Lower lobe of right lung (tissue), 2 donors: ENCODE results near the gene MRGPRD. TPM values are rescaled to one million over a fixed set of nuclear protein-coding genes. Genes with fewer than 3 reads are reported as not detected.

Source experiments
- ATAC-seq, 2 donors: fragments of 200-7000 bp; cut with Tn5 transposase; one replicate each; pipeline ENCODE4 v1.9.1; 2020 to 2022; ENCODE audit warnings: mild to moderate bottlenecking in 2 of 2, moderate library complexity in 2 of 2
- DNase-seq: peaks from one replicate; pipeline ENCODE4 v3.0.0-alpha.2; 2020
- H3K27ac ChIP-seq: fragments of 200-600 bp; one replicate; pipeline ENCODE4 v1.8.0; 2022
- H3K27me3 ChIP-seq: fragments of 200-600 bp; one replicate; pipeline ENCODE4 v1.8.0; 2022; ENCODE audit warnings: low read depth
- H3K36me3 ChIP-seq: fragments of 200-600 bp; one replicate; pipeline ENCODE4 v1.8.0; 2022; ENCODE audit warnings: mild to moderate bottlenecking
- H3K4me1 ChIP-seq: fragments of 200-600 bp; one replicate; pipeline ENCODE4 v1.8.0; 2022
- H3K4me3 ChIP-seq: fragments of 200-600 bp; one replicate; pipeline ENCODE4 v1.8.0; 2022; ENCODE audit warnings: mild to moderate bottlenecking
- H3K9me3 ChIP-seq: fragments of 200-600 bp; one replicate; pipeline ENCODE4 v1.8.0; 2022
- intact Hi-C: fragments of 100-400 bp; cut with DNase I; formaldehyde crosslinking; loops from one replicate; pipeline ENCODE4 v1.11.0; 2022
- total RNA-seq: library from RNA; stranded (reverse); fragmentation: NEBNext Ultra II Directional; extraction: Animal tissue kit (Norgen Biotek cat#: 25700); gene quantifications from one replicate; pipeline ENCODE4 v1.2.1, GENCODE V29; 2021
- TF ChIP-seq, protein P1 (sequence below): fragments of 200-600 bp; IDR thresholded peaks from one replicate; pipeline ENCODE4 v1.8.0; 2022; ENCODE audit warnings: antibody characterized with exemption, mild to moderate bottlenecking
- donor health status: DM: no; HTN: yes; CAD: no; lungs with severe emphysema.

MRGPRD gene
- total RNA-seq, 1 donor from 2014 or later, result not detected

GRCh38 chr11:69004411-69005182 is 23.8 kb upstream of the MRGPRD start:
- TF ChIP-seq, protein P1, sequence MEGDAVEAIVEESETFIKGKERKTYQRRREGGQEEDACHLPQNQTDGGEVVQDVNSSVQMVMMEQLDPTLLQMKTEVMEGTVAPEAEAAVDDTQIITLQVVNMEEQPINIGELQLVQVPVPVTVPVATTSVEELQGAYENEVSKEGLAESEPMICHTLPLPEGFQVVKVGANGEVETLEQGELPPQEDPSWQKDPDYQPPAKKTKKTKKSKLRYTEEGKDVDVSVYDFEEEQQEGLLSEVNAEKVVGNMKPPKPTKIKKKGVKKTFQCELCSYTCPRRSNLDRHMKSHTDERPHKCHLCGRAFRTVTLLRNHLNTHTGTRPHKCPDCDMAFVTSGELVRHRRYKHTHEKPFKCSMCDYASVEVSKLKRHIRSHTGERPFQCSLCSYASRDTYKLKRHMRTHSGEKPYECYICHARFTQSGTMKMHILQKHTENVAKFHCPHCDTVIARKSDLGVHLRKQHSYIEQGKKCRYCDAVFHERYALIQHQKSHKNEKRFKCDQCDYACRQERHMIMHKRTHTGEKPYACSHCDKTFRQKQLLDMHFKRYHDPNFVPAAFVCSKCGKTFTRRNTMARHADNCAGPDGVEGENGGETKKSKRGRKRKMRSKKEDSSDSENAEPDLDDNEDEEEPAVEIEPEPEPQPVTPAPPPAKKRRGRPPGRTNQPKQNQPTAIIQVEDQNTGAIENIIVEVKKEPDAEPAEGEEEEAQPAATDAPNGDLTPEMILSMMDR, result no peak
- Histone ChIP-seq H3K9me3 (no peaks in the 10 kb centered on the region), H3K27me3 (peaks cover 14% of the 10 kb centered on the region), H3K36me3 (peaks cover 21% of the 10 kb centered on the region), H3K4me1 (peaks cover 24% of the 10 kb centered on the region), H3K27ac (no peak overlapping the region), H3K4me3 (no peak overlapping the region)
- DNase-seq (no peak), ATAC-seq (no peak)
- intact Hi-C loops, result no loop called here

GRCh38 chr11:69003866-69004367 is 23.1 kb upstream of the MRGPRD start:
- Histone ChIP-seq H3K36me3 (peaks cover 21% of the 10 kb centered on the region), H3K4me1 (peaks cover 17% of the 10 kb centered on the region), H3K9me3 (no peaks in the 10 kb centered on the region), H3K27ac (no peak overlapping the region), H3K27me3 (peaks cover 11% of the 10 kb centered on the region), H3K4me3 (no peak overlapping the region)
- no peak for ATAC-seq
- no peak for DNase-seq
- intact Hi-C loops, result no loop called here
- TF ChIP-seq, protein P1, result no peak

DNA sequence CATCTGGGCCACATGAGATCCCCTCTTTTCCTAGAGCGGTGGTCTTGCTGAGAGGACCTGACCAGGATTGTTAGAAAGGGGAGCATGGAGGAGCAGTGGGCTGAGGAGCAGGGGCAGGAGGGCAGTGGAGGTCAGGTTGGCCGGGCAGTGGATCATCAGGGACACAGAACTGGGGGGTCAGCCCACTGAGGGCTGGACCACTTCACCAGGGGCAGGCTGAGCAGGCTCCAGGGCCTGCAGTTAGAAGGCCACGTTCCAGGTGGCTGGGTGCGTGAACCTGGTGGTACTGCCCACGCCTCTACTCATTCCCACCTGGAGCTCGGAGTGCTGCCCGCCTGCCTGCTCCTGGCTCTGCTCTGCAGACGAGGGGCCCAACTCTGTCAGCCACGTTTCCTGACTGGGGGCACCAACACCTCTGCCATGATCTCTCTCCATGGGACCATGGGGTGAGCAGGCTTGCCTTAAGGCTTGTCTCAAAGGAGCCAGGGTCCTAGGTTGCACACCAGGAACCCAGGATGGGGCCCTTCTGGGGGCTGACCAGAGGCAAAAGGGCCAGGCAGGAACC is 22.6 kb upstream of the MRGPRD start:
- intact Hi-C loops, result no loop called here
- no peak overlapping the region for H3K27ac ChIP-seq
- peaks cover 17% of the 10 kb centered on the region for H3K4me1 ChIP-seq

DNA sequence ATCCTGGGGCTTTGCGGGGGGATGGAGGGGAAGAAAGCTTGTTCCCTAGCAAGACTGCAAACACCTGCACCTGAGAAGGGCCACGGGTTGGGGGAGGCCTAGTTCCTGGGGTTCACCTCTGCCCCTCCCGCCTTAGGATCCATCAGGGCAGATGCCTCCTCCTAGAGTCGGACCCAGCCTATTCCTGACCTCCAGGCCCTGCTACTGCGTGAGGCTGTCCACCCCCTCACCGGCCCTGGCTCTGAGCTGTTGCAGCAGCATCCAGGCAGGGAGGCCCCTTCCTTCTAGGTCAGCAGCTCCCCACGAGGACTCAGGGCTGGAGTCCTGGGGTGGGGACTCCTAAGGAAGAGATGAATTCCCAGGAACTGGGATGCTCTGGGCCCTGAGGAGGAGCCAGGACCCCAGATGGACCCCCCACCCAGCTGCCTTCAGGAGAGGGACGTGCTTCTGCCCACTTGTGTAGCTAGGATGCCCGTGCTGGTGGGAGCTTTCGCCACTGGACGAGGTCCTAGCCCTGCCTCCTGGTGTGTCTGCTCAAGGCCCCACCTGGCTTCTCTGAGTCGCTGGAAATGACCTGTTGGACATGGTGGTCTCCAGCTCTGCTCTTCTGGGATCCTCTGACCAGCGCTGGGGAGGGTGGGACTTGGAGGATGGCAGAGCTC is 21.9 kb upstream of the MRGPRD start:
- peaks cover 21% of the 10 kb centered on the region for H3K36me3 ChIP-seq
- intact Hi-C loops, result no loop called here
- H3K4me1 ChIP-seq, result peaks cover 17% of the 10 kb centered on the region
- TF ChIP-seq, protein P1, result no peak
- H3K27ac ChIP-seq, result no peak overlapping the region
- no peak for ATAC-seq
- H3K27me3 ChIP-seq, result peaks cover 11% of the 10 kb centered on the region
- peak; percentile 38 for DNase-seq
- no peak overlapping the region for H3K4me3 ChIP-seq
- no peaks in the 10 kb centered on the region for H3K9me3 ChIP-seq

More for the DNA sequence above, 22.6 kb upstream of the MRGPRD start:
- Histone ChIP-seq H3K27me3 (peaks cover 11% of the 10 kb centered on the region), H3K36me3 (peaks cover 21% of the 10 kb centered on the region), H3K4me3 (no peak overlapping the region), H3K9me3 (no peaks in the 10 kb centered on the region)
- ATAC-seq (no peak), DNase-seq (no peak)
- TF ChIP-seq, protein P1, result no peak

- TF ChIP-seq, protein P1, result no peak
- Histone ChIP-seq H3K9me3 (no peaks in the 10 kb centered on the region), H3K36me3 (peaks cover 21% of the 10 kb centered on the region), H3K27me3 (peaks cover 11% of the 10 kb centered on the region), H3K4me3 (no peak overlapping the region), H3K27ac (no peak overlapping the region), H3K4me1 (peaks cover 17% of the 10 kb centered on the region)
- DNase-seq (peak; percentile 13), ATAC-seq (no peak)
- intact Hi-C loops, result no loop called here
Measured at GRCh38 chr11:69002110-69002569, 21.4 kb upstream of the MRGPRD start.
